Activated CD4-positive, alpha-beta T cell treated with anti-CD3 and anti-CD28 coated beads, Interleukin-2, amount 50 U/mL, for 48 hours (primary cell): ENCODE results near the gene RTN4.

Source experiments
- DNase-seq, 2 experiments: peaks; one replicate each; pipeline ENCODE4 v3.0.0-alpha.2; 2020

Gene RTN4

DNA sequence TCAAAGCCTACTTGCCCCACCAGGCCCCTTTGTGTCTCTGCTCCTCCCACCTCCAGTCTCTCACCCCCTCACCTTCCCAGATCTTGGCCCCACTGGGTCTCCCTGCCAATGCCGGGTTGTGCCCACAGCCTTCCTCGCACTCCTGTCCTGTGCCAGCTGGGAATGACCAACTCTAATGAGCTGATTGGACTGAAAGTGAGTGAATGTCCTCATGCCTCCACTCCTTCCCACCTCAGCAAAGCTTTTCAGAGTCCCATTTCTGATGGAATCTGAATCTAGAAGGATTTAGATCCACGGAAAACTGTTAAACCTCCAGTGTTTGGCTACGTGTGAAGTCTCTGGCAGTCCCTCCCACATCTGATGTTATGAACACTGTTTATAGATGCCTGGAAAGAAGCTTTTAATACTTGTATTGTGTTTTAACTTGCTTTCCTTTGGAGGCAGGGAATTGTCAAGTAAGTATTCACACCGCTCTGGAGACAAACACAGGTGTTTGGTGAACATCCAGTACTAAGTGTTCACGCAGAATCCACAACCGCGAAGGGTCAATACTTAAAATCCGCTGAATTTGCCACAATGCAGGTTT lies 103.9 kb downstream of the RTN4 start:
- no peak for DNase-seq

DNA sequence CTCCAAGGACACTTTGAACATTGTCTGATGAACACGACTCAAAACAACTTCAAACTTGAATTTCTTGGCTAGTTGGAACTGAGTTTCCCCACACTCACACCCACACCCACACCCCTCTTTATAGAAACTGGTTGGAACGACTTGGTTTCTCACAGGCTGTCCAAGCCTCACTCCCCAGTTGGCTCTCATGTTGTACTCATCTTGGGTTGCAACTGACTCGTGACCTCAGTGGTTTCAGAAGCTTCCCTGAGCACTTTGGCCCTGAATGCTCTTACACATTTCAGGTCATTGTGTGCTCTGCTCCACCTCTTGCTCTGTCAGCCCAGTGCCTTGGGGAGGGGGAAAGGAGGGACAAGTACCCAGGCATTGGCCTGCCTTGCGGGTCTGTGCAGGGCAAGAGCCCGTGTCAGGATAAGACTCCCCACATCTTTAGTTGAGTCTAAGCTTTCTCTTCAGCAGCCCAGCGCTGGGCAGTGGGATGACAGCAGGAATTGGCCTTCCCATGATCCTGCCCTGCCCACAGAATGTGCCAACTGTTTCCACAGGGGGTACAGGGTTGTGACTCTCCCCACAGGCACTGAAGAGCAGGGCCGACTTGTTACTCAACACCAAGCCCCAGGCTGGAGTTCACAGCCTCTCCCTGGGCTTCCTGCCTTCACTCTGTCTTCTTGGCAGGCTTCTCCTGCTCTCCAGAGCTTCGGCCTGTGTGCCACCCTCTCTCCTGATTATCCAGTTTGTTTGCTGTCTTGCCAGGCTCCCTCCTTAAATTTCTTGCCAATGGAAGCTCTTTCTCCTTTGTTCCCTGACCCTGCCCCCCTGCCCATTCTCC lies 104.6 kb downstream of the RTN4 start:
- peak; percentile 13 to 33 for DNase-seq

DNA sequence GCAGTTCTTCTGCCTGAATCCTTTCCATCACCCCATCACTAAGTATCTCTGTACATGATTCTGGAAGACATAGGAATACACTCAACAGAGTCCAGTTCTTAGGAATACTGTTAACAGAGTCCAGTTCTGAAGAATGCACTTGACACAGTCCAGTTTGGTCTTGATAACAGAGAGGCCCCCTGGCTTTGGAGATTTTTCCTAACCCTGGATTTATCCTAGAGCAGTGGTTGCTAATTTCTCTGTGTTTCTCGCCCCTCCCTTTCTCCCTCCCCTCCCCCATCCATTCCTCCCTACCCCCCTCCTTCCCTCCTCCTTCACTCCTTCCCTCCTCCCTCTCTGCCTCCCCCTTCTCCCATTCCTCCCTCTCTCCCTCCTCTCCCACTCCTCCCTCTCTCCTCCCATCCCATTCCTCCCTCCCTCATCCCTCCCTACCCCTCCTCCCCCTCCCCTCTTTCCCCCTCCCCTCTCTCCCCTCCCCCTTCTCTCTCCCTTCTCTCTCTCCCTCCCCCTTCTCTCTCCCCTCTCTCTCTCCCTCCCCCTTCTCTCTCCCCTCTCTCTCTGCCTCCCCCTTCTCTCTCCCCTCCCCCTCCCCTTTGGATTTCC lies 105.4 kb downstream of the RTN4 start:
- no peak for DNase-seq

DNA sequence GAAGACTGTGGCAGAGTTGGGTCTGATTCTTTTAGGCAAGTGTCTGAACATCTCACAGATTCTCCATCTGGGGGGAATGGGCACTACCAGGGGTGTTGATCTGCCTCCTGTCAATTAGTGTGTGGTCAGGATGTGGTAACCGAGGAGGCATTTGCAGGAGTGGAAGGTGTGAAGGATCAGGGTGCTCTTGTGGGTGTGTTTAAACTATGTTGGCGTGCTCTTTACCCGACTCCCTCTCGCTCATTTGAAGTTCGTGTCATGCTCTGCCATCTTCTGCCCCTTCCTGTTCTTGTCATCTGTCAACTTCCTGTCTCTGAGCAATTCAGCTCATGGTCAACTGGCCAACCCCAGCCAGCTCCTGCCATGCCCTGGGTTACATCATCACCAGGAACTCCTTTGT lies 107.9 kb downstream of the RTN4 start:
- no peak for DNase-seq

DNA sequence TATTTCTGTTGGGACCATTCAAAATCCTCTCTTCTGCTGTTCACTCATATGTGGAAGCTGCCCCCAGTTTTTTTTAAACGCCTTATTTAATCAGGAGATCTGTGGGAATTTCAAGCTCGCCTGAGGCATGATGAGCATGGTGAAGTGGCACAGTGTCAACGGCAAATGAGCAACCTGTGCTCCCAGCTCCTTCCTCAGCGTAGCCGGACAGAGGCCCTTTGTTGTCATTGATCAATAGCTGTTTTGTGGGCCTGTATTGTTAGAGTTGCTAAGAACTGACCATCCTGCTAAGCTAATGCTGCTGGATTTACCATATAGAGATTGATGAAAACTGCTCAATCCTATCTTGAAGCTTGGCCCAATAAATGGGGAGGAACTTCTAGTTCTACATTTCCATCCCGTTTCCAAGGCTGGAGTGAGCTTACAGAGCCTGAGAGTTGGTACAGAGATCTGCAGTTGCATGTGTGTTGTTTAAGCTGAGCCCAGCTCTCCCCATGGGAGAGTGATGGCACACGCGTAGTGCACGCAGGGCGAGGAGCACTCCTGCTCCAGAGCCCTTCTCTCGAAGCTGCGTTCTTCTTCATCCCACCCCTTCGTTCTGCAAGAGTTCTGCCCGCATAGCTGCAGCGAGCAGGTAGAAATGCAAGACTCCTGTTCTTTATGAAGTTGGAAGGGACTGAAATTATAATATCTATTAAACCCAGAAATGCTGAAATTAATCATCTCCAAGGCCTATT lies 108.8 kb downstream of the RTN4 start:
- DNase-seq, result no peak

DNA sequence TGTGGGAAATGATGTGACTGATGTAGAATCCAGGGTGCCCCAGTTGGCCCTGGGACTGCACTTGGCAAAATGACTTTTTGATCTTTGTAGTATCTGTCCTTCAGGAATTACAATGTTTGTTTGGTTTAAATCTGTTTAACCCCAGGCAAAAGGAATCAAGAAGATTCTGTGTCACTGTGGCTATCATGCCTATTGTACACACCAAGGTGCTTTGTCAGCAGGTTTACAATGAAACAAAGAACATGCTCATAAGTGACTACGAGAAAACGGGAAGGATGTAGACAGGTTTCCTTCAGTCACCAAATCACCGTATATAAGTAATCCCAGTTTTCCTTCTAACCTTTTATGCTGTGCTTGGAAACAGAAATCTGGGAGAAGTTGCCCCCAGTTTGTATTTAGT lies 109.5 kb downstream of the RTN4 start:
- no peak for DNase-seq

DNA sequence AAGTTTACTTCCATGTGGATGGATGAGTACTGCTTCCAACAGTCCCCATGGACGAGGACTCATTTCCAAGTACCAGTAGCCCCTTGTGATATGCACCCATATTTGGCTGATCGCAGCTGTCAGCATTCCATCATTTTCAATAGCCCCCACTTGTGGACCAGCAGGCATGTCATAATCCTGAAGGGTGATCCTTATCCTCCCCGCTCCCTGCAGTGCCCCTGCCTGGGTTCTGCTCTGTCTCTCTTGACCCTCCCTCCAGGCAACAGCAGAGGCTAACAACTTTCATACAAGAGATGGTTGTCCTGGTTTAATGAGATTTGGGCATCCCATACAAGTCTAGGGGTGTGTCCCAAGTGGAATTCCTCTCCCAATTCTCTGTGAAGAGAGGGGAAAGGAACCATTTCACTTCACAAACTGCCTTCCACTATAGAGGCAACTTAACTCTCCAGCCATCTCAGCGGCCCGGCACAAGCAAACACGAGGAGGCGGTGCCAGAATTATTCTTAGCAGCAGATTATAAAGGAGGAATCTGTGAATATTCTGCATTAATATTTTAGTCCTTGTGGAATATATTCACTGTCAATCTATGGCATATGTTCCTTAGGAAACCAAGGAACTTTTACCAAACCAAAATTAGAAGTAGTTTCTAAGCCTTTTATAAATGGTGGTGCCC lies 110.7 kb downstream of the RTN4 start:
- DNase-seq, result no peak

DNA sequence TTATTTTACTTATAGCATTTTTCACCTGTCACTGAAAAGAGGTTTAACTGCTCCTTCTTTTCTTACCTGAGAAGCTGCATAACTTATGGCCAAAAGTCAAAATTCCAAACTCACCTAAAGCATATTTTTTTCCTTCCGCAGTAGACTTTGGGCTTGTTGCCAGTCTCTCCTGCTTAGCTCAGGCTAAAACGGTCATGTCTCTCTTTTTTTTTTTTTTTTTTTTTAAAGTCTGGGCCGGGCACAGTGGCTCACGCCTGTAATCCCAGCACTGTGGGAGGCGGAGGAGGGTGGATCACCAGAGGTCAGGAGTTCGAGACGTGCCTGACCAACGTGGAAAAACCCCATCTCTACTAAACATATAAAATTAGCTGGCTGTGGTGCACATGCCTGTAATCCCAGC lies 113.5 kb downstream of the RTN4 start:
- DNase-seq, result no peak

DNA sequence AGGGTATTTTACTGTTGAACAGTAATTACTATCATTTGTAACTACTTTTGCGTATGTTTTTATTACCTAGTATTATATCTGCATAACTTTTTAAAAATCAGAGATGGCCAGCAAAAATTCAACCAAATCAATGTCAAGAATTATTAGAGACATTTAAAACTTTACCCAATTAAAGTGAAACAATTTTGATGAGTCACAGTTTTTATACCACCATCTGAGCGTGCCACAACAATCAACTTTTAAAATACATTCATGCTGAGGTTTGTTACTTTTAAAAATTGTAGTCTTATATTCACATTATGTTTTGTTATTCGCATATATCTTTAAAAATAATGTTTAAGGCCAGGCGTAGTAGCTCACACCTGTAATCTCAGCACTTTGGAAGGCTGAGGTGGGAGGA lies 114.9 kb downstream of the RTN4 start:
- no peak for DNase-seq

DNA sequence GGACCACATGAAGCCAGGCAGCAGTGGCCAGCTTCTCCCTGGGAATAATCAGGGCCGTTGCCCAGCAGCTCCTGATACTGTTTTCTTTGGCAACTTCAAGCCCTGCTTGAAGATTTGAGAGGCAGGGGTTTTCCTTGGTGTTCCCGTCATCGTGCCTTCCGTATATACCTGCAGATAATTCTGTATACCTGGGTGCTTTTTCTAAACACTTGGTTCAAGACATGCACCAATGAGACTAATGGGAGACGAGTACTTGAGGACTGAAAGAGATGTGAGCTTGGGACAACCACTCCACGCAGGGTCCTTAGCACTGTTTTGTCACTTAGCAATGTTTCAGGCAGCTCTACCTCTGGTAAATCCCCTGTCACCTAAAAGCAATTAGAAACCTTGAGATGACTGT lies 118.8 kb downstream of the RTN4 start:
- no peak for DNase-seq

DNA sequence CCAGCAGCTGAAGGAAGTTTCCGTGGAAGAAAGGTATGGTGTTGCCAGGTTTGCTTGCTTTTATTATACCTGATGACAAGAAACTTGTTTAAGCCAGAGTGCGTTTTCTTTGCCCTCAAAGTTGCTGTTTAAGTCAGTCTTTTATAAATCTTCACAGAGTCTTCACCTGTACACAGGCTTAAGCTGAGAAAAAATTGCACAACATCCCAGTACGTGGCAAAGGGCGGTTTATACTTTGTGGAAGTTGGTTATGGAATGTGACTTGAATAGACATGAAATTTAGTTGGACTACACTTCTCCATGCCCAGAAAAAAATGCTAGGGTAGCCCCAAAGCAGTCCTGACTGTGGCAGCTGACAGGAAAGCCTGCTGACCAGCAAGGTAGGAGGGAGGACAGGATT lies 121.5 kb downstream of the RTN4 start:
- no peak for DNase-seq

DNA sequence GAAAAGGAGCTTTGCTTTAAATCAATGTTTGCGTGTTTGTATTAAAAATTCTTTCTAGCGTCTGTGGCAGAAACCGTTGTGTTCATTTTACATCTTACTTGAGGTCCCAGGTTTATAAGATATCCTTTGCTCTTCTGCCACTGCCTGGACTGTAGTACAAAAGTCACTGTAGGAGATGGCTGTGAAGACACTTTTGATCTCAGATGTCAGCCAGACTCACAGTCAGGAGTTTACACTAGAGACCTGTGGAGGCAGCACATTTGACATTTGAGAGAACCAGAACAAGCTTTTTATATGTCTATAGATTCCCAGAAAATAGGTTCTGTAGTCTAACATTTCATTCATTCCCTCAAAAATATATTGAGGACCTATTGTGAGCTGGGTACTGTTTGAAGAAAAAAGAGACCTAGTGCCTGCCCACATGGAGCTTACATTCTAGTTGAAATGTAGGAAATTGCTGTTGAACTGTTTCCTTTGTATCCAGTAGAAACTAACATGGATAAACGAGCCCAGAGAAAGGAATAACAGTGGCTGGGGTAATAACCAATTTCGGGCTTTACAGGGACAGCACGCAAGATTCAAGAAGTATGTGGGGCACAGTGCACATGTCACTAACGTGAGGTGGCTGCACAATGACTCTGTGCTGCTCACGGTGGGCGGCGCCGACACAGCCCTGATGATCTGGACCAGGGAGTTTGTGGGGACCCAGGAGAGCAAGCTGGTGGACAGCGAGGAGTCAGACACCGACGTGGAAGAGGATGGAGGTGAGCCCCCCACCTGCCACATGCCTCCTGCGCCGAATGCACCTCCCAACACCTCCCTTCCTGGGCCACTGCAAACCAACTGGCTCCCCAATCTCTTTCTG lies 122.3 kb downstream of the RTN4 start:
- DNase-seq, result no peak

DNA sequence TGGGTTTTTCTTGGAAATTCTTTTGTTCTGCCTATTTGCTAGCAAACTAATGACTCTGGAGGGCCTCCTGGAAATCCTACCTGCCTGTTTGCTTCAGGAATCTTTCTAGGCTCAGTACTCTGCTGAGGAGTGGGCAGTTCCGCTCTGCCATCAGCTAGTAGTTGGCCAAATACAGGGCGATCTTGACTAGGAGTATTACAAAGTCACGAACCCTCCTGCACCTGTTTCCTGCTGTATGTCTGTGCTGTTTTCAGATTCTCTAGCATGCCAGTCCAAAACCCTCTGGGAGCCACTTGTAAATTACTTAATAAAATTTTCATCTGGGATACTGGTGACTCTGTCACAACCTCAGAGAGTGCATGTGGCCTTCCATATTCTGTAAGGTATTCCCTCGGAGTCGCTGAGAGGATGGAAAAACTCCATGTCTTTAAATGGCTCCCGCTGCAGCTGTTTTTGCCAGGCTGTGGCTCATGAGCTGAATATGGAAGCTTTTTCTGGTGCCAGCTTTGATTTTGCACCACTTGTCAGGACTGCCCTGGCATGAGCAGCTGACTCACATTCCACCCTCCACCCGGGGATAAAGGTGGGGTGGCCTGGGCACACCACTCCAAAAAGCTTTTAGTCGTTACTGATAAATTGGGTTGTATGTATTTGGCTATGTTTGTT lies 123.0 kb downstream of the RTN4 start:
- DNase-seq, result no peak

DNA sequence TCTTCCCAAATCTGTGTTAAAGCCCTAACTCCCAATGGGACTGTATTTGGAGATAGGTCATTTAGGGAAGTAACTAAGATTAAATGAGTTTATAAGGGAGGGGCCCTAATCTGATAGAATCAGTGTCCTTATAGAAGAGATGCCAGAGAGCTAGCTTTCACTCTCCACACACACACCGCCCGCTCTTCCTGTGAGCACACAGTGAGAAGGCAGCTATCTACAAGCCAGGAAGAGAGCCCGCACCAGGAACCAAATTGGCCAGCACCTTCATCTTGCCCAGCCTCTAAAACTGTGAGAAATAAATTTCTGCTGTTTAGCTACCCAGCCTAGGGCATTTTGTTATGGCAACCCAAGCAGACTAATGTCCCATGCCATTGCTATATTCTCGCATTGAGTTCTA lies 125.2 kb downstream of the RTN4 start:
- DNase-seq, result no peak

DNA sequence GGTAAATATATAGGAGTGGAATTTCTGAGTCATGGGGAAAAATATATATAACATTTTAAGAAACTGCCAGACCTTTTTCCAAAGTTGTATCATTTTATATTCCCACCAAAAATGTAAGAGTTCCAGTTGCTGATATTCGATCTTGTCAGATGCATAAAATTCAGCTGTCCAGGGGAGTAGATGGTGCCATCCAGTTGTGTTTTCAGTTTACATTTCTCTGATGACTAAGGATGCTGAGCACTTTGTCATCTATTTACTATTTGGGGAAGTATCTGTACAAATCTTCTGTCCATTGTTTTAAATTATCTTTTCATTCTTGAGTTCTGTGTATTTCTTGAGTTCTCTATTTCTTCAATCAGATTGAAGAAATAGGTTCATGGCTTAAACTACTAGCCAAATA lies 126.1 kb downstream of the RTN4 start:
- DNase-seq, result no peak
